ENCODE results near the gene FAM181A.

Gene FAM181A

GRCh38 chr14:93927800-93928145 is 629 bp downstream of the FAM181A start:
- POLR2A ChIA-PET: interaction anchor here (1.0 kb wide), 1 partner anchor 16 kb away, joined by 3 read pairs; no protein-coding TSS in a partner anchor
- CTCF ChIA-PET: interaction anchor here (1.5 kb wide), 1 partner anchor 12 kb away, joined by 9 read pairs; no protein-coding TSS in a partner anchor
- DNase-seq (ENCODE audit: extremely low spot score): no peak
- TF ChIP-seq BHLHE40 (IDR thresholded peaks at IDR 0.05; ENCODE audit: borderline replicate concordance): no peak
- TF ChIP-seq ELF4 (IDR thresholded peaks at IDR 0.05): no peak
- no peak for TF ChIP-seq SP1 (IDR thresholded peaks at IDR 0.05)
- TF ChIP-seq FOXK2 (IDR thresholded peaks at IDR 0.05): no peak
- TF ChIP-seq NFRKB (IDR thresholded peaks at IDR 0.05): no peak
- no peak for TF ChIP-seq CTBP1 (IDR thresholded peaks at IDR 0.05; ENCODE audit: borderline replicate concordance)
- TF ChIP-seq TARDBP (IDR thresholded peaks at IDR 0.05): no peak
- TF ChIP-seq HDGF (IDR thresholded peaks at IDR 0.05; ENCODE audit: borderline replicate concordance): no peak
- no peak for TF ChIP-seq FOXA1 (IDR thresholded peaks at IDR 0.05)

GRCh38 chr14:93928184-93929047 is 1.3 kb downstream of the FAM181A start:
- ChIA-PET POLR2A (no interaction called here), CTCF (interaction anchor here (1.5 kb wide), 1 partner anchor 11 kb away, joined by 9 read pairs; no protein-coding TSS in a partner anchor)
- no peak for TF ChIP-seq PKNOX1 (IDR thresholded peaks at IDR 0.05)
- no peak for TF ChIP-seq NFRKB (IDR thresholded peaks at IDR 0.05)
- no peak for TF ChIP-seq LEF1 (IDR thresholded peaks at IDR 0.05; ENCODE audit: borderline replicate concordance)
- no peak for TF ChIP-seq TARDBP (IDR thresholded peaks at IDR 0.05)
- no peak for TF ChIP-seq CTBP1 (IDR thresholded peaks at IDR 0.05; ENCODE audit: borderline replicate concordance)
- TF ChIP-seq ARNT (IDR thresholded peaks at IDR 0.05): no peak
- no peak for TF ChIP-seq BHLHE40 (IDR thresholded peaks at IDR 0.05; ENCODE audit: borderline replicate concordance)
- no peak for TF ChIP-seq ELF4 (IDR thresholded peaks at IDR 0.05)
- TF ChIP-seq L3MBTL2 (conservative IDR thresholded peaks at IDR 0.05): no peak
- no peak for TF ChIP-seq SUZ12 (IDR thresholded peaks at IDR 0.05)
- TF ChIP-seq SP1 (IDR thresholded peaks at IDR 0.05): no peak
- no peak for TF ChIP-seq FOXA1 (IDR thresholded peaks at IDR 0.05)
- TF ChIP-seq FOXK2 (IDR thresholded peaks at IDR 0.05): no peak
- TF ChIP-seq HDGF (IDR thresholded peaks at IDR 0.05; ENCODE audit: borderline replicate concordance): no peak
- TF ChIP-seq ZNF384 (IDR thresholded peaks at IDR 0.05): no peak
- TF ChIP-seq FOXM1 (IDR thresholded peaks at IDR 0.05; ENCODE audit: borderline replicate concordance): no peak
- DNase-seq (ENCODE audit: extremely low spot score): no peak

- TF ChIP-seq ELF4 (IDR thresholded peaks at IDR 0.05) (no peak), L3MBTL2 (conservative IDR thresholded peaks at IDR 0.05) (no peak), TARDBP (IDR thresholded peaks at IDR 0.05) (no peak), BHLHE40 (IDR thresholded peaks at IDR 0.05; ENCODE audit: borderline replicate concordance) (no peak), ZNF384 (IDR thresholded peaks at IDR 0.05) (no peak), PKNOX1 (IDR thresholded peaks at IDR 0.05) (no peak), FOXK2 (IDR thresholded peaks at IDR 0.05) (no peak), SP1 (IDR thresholded peaks at IDR 0.05) (no peak), NFRKB (IDR thresholded peaks at IDR 0.05) (no peak), FOXA1 (IDR thresholded peaks at IDR 0.05) (no peak), ARNT (IDR thresholded peaks at IDR 0.05) (no peak), FOXM1 (IDR thresholded peaks at IDR 0.05; ENCODE audit: borderline replicate concordance) (no peak), CTBP1 (IDR thresholded peaks at IDR 0.05; ENCODE audit: borderline replicate concordance) (no peak), LEF1 (IDR thresholded peaks at IDR 0.05; ENCODE audit: borderline replicate concordance) (no peak), HDGF (IDR thresholded peaks at IDR 0.05; ENCODE audit: borderline replicate concordance) (no peak), SUZ12 (IDR thresholded peaks at IDR 0.05) (no peak)
- POLR2A ChIA-PET: no interaction called here
- DNase-seq (ENCODE audit: extremely low spot score): no peak
- CTCF ChIA-PET: interaction anchor here (1.5 kb wide), 1 partner anchor 11 kb away, joined by 9 read pairs; no protein-coding TSS in a partner anchor
Observed at GRCh38 chr14:93929048-93929535, 1.9 kb downstream of the FAM181A start.

GRCh38 chr14:93929657-93930056 is 2.5 kb downstream of the FAM181A start:
- DNase-seq (ENCODE audit: extremely low spot score): no peak
- CTCF ChIA-PET: no interaction called here
- no peak for TF ChIP-seq NFRKB (IDR thresholded peaks at IDR 0.05)
- TF ChIP-seq CTBP1 (IDR thresholded peaks at IDR 0.05; ENCODE audit: borderline replicate concordance): no peak
- no peak for TF ChIP-seq L3MBTL2 (conservative IDR thresholded peaks at IDR 0.05)
- TF ChIP-seq FOXM1 (IDR thresholded peaks at IDR 0.05; ENCODE audit: borderline replicate concordance): no peak
- TF ChIP-seq LEF1 (IDR thresholded peaks at IDR 0.05; ENCODE audit: borderline replicate concordance): no peak
- no peak for TF ChIP-seq ARNT (IDR thresholded peaks at IDR 0.05)
- no peak for TF ChIP-seq BHLHE40 (IDR thresholded peaks at IDR 0.05; ENCODE audit: borderline replicate concordance)
- no peak for TF ChIP-seq ELF4 (IDR thresholded peaks at IDR 0.05)
- no peak for TF ChIP-seq FOXA1 (IDR thresholded peaks at IDR 0.05)
- no peak for TF ChIP-seq TARDBP (IDR thresholded peaks at IDR 0.05)
- no peak for TF ChIP-seq FOXK2 (IDR thresholded peaks at IDR 0.05)
- no peak for TF ChIP-seq PKNOX1 (IDR thresholded peaks at IDR 0.05)
- TF ChIP-seq HDGF (IDR thresholded peaks at IDR 0.05; ENCODE audit: borderline replicate concordance): no peak
- TF ChIP-seq SP1 (IDR thresholded peaks at IDR 0.05): no peak
- TF ChIP-seq ZNF384 (IDR thresholded peaks at IDR 0.05): no peak
- POLR2A ChIA-PET: no interaction called here

GRCh38 chr14:93930296-93930988 is 3.3 kb downstream of the FAM181A start:
- no peak for DNase-seq (ENCODE audit: extremely low spot score)
- POLR2A ChIA-PET: no interaction called here
- CTCF ChIA-PET: no interaction called here
- TF ChIP-seq HDGF (IDR thresholded peaks at IDR 0.05; ENCODE audit: borderline replicate concordance): no peak
- no peak for TF ChIP-seq BHLHE40 (IDR thresholded peaks at IDR 0.05; ENCODE audit: borderline replicate concordance)
- no peak for TF ChIP-seq FOXK2 (IDR thresholded peaks at IDR 0.05)
- TF ChIP-seq FOXA1 (IDR thresholded peaks at IDR 0.05): no peak
- TF ChIP-seq CTBP1 (IDR thresholded peaks at IDR 0.05; ENCODE audit: borderline replicate concordance): no peak
- TF ChIP-seq ARNT (IDR thresholded peaks at IDR 0.05): no peak
- TF ChIP-seq ZNF384 (IDR thresholded peaks at IDR 0.05): no peak
- TF ChIP-seq LEF1 (IDR thresholded peaks at IDR 0.05; ENCODE audit: borderline replicate concordance): no peak
- TF ChIP-seq L3MBTL2 (conservative IDR thresholded peaks at IDR 0.05): no peak
- TF ChIP-seq PKNOX1 (IDR thresholded peaks at IDR 0.05): no peak
- TF ChIP-seq SUZ12 (IDR thresholded peaks at IDR 0.05): no peak
- no peak for TF ChIP-seq TARDBP (IDR thresholded peaks at IDR 0.05)
- TF ChIP-seq NFRKB (IDR thresholded peaks at IDR 0.05): no peak
- TF ChIP-seq ELF4 (IDR thresholded peaks at IDR 0.05): no peak
- no peak for TF ChIP-seq SP1 (IDR thresholded peaks at IDR 0.05)
- no peak for TF ChIP-seq FOXM1 (IDR thresholded peaks at IDR 0.05; ENCODE audit: borderline replicate concordance)
